H9 (cell line): ENCODE results near the gene AMIGO3. TPM values are rescaled to one million over a fixed set of nuclear protein-coding genes. Genes with fewer than 3 reads are reported as not detected.
A peak's percentile ranks its signal among the peaks of the same experiment; 100 is the strongest.

ENCODE experiments used
- DNase-seq: peaks from one replicate; pipeline ENCODE4 v3.0.0-alpha.2; 2017
- H2AFZ ChIP-seq: one replicate; pipeline ENCODE4 v1.6.1; 2013; ENCODE audit warnings: mild to moderate bottlenecking, low read length, control low read depth, moderate library complexity
- H2AK5ac ChIP-seq: 2 replicates; pipeline ENCODE4 v1.6.1; 2013; ENCODE audit warnings: low read length, control low read depth, mixed read lengths; ENCODE audit not compliant: insufficient read length
- H2BK120ac ChIP-seq: one replicate; pipeline ENCODE4 v1.6.1; 2013; ENCODE audit warnings: low read depth, mild to moderate bottlenecking, low read length, control low read depth, inconsistent platforms; ENCODE audit not compliant: poor library complexity, severe bottlenecking
- H2BK12ac ChIP-seq: 2 replicates; pipeline ENCODE4 v1.6.1; 2013; ENCODE audit warnings: low read length, control low read depth, mixed read lengths, low read depth; ENCODE audit not compliant: insufficient read length
- H2BK15ac ChIP-seq: 2 replicates; pipeline ENCODE4 v1.6.1; 2013; ENCODE audit warnings: low read depth, low read length, control low read depth
- H2BK20ac ChIP-seq: one replicate; pipeline ENCODE4 v1.6.1; 2013; ENCODE audit warnings: low read depth, mild to moderate bottlenecking, low read length, control low read depth, inconsistent platforms; ENCODE audit not compliant: poor library complexity, severe bottlenecking
- H2BK5ac ChIP-seq: 2 replicates; pipeline ENCODE4 v1.6.1; 2013; ENCODE audit warnings: low read length, control low read depth, mixed read lengths; ENCODE audit not compliant: insufficient read length
- H3K14ac ChIP-seq: 2 replicates; pipeline ENCODE4 v1.6.1; 2013; ENCODE audit warnings: low read length, control low read depth; ENCODE audit not compliant: insufficient read depth
- H3K18ac ChIP-seq: 2 replicates; pipeline ENCODE4 v1.6.1; 2013; ENCODE audit warnings: low read depth, mild to moderate bottlenecking, mixed read lengths, low read length, control low read depth; ENCODE audit not compliant: insufficient read length
- H3K23ac ChIP-seq: 2 replicates; pipeline ENCODE4 v1.6.1; 2013; ENCODE audit warnings: low read length, control low read depth, mixed read lengths, low read depth; ENCODE audit not compliant: insufficient read length
- H3K23me2 ChIP-seq: 2 replicates; pipeline ENCODE4 v1.6.1; 2013; ENCODE audit warnings: low read depth, mild to moderate bottlenecking, mixed read lengths, low read length, control low read depth; ENCODE audit not compliant: insufficient read length, poor library complexity, severe bottlenecking
- H3K27ac ChIP-seq: 2 replicates; pipeline ENCODE4 v1.5.1; 2013; ENCODE audit warnings: low read length, control low read depth, mixed read lengths, low read depth; ENCODE audit not compliant: insufficient read length
- H3K27me3 ChIP-seq: 2 replicates; pipeline ENCODE4 v1.6.1; 2013; ENCODE audit warnings: low read length, control low read depth, inconsistent platforms; ENCODE audit not compliant: insufficient read depth
- H3K4ac ChIP-seq: 2 replicates; pipeline ENCODE4 v1.6.1; 2013; ENCODE audit warnings: low read depth, mild to moderate bottlenecking, control low read depth, inconsistent platforms, low read length, moderate library complexity
- H3K4me1 ChIP-seq: 2 replicates; pipeline ENCODE4 v1.6.1; 2013; ENCODE audit warnings: low read length, control low read depth, inconsistent platforms; ENCODE audit not compliant: insufficient read depth
- H3K4me2 ChIP-seq: 2 replicates; pipeline ENCODE4 v1.6.1; 2013; ENCODE audit warnings: low read length, control low read depth, mixed read lengths; ENCODE audit not compliant: insufficient read length, insufficient read depth
- H3K56ac ChIP-seq: 2 replicates; pipeline ENCODE4 v1.6.1; 2013; ENCODE audit warnings: low read depth, mild to moderate bottlenecking, mixed read lengths, low read length, control low read depth; ENCODE audit not compliant: insufficient read length
- H3K79me1 ChIP-seq: 2 replicates; pipeline ENCODE4 v1.6.1; 2013; ENCODE audit warnings: low read depth, mild to moderate bottlenecking, moderate library complexity, low read length, control low read depth, inconsistent platforms; ENCODE audit not compliant: insufficient read depth, poor library complexity, severe bottlenecking
- H3K79me2 ChIP-seq: 2 replicates; pipeline ENCODE4 v1.6.1; 2013; ENCODE audit warnings: low read length, control low read depth, inconsistent platforms; ENCODE audit not compliant: insufficient read depth
- H3K9ac ChIP-seq: 2 replicates; pipeline ENCODE4 v1.6.1; 2013; ENCODE audit warnings: low read length, control low read depth, mixed read lengths; ENCODE audit not compliant: insufficient read length; ENCODE audit errors: extremely low read depth
- H3K9me3 ChIP-seq: one replicate; pipeline ENCODE4 v1.6.1; 2013; ENCODE audit warnings: low read depth, low read length, inconsistent platforms; ENCODE audit not compliant: control insufficient read depth
- H3T11ph ChIP-seq: one replicate; pipeline ENCODE4 v1.6.1; 2013; ENCODE audit warnings: mild to moderate bottlenecking, low read length, control low read depth, inconsistent platforms
- H4K20me1 ChIP-seq: one replicate; pipeline ENCODE4 v1.6.1; 2013; ENCODE audit not compliant: control insufficient read depth, insufficient read length, insufficient read depth
- H4K5ac ChIP-seq: 2 replicates; pipeline ENCODE4 v1.6.1; 2013; ENCODE audit warnings: low read depth, mild to moderate bottlenecking, mixed read lengths, low read length, control low read depth; ENCODE audit not compliant: insufficient read length
- H4K8ac ChIP-seq: replicated peaks from 2 replicates; pipeline ENCODE4 v1.6.1; 2013; ENCODE audit warnings: low read length, control low read depth, mixed read lengths, low read depth; ENCODE audit not compliant: insufficient read length
- H4K91ac ChIP-seq: 2 replicates; pipeline ENCODE4 v1.6.1; 2013; ENCODE audit warnings: low read depth, mild to moderate bottlenecking, moderate library complexity, mixed read lengths, low read length, control low read depth; ENCODE audit not compliant: insufficient read length
- H3K27ac Mint-ChIP-seq, 3 experiments: 2 replicates in 2 of 3; 3 replicates in 1 of 3; pipeline ENCODE4 v1.8.0; 2020 to 2021; ENCODE audit warnings: mixed read lengths in 3 of 3, mild to moderate bottlenecking in 1 of 3, moderate library complexity in 1 of 3
- H3K27me3 Mint-ChIP-seq: 2 replicates; pipeline ENCODE4 v1.8.0; 2021; ENCODE audit warnings: low read depth, mild to moderate bottlenecking, moderate library complexity, mixed read lengths
- H3K36me3 Mint-ChIP-seq, 3 experiments: 2 replicates in 2 of 3; 3 replicates in 1 of 3; pipeline ENCODE4 v1.8.0; 2020 to 2021; ENCODE audit warnings: low read depth in 3 of 3, mixed read lengths in 3 of 3; ENCODE audit not compliant: insufficient read depth in 1 of 3
- H3K4me1 Mint-ChIP-seq, 2 experiments: 2 replicates each; pipeline ENCODE4 v1.8.0; 2020; ENCODE audit warnings: mixed read lengths in 2 of 2
- H3K4me3 Mint-ChIP-seq, 2 experiments: 2 replicates in 1 of 2; 3 replicates in 1 of 2; pipeline ENCODE4 v1.8.0; 2020 to 2021; ENCODE audit warnings: mild to moderate bottlenecking in 2 of 2, mixed read lengths in 2 of 2, moderate library complexity in 1 of 2
- H3K9me3 Mint-ChIP-seq, 2 experiments: 2 replicates in 1 of 2; 3 replicates in 1 of 2; pipeline ENCODE4 v1.8.0; 2020; ENCODE audit warnings: mild to moderate bottlenecking in 2 of 2, mixed read lengths in 2 of 2, moderate library complexity in 1 of 2
- WGBS: extraction: QIAGEN DNeasy Blood & Tissue Kit; methylation state at CpG from one replicate; pipeline ENCODE4 v1.1.7; 2013; ENCODE audit warnings: missing lambda C conversion rate, low lambda C conversion rate, mixed read lengths; ENCODE audit not compliant: insufficient read length; ENCODE audit errors: extremely low coverage; 5-methylcytosine and 5-hydroxymethylcytosine counted together
- total RNA-seq: library from RNA; stranded (reverse); gene quantifications from 2 replicates; pipeline ENCODE4 v1.2.1, GENCODE V29; 2021
- TF ChIP-seq, protein P1 (sequence below): fragments of 200-600 bp; sonication (generic); conservative IDR thresholded peaks from 3 replicates; pipeline ENCODE4 v1.8.0; 2021; ENCODE audit warnings: antibody characterized with exemption, mild to moderate bottlenecking

The AMIGO3 gene
- total RNA-seq, 1 experiment from 2014 or later: 3.8 TPM

GRCh38 chr3:49732597-49732996, 13.1 kb upstream of the AMIGO3 start:
- Histone ChIP-seq H4K5ac (no peak overlapping the region), H2BK5ac (no peak overlapping the region), H3K79me2 (0 out of 2 replicates have a peak, but pooled peaks cover 2% of the 10 kb centered on the region), H2AK5ac (no peak overlapping the region), H4K91ac (no peak overlapping the region), H3K23me2 (no peaks in the 10 kb centered on the region), H3K9ac (no peak overlapping the region), H2BK15ac (no peak overlapping the region), H3K4me1 (no peaks in the 10 kb centered on the region), H3K27me3 (no peaks in the 10 kb centered on the region; the same call in 1 of the 2 replicates), H3K4ac (no peak overlapping the region), H3K18ac (no peak overlapping the region), H2BK20ac (no peak overlapping the region), H4K8ac (no peak overlapping the region), H3K56ac (no peak overlapping the region), H3K4me2 (no peak overlapping the region), H3K23ac (no peak overlapping the region), H2BK120ac (no peak overlapping the region), H4K20me1 (no peaks in the 10 kb centered on the region), H3K79me1 (no peaks in the 10 kb centered on the region), H3K14ac (no peak overlapping the region), H2BK12ac (no peak overlapping the region), H3T11ph (no peak overlapping the region), H2AFZ (no peak overlapping the region), H3K9me3 (no peaks in the 10 kb centered on the region), H3K27ac (no peak overlapping the region)
- TF ChIP-seq, protein P1, sequence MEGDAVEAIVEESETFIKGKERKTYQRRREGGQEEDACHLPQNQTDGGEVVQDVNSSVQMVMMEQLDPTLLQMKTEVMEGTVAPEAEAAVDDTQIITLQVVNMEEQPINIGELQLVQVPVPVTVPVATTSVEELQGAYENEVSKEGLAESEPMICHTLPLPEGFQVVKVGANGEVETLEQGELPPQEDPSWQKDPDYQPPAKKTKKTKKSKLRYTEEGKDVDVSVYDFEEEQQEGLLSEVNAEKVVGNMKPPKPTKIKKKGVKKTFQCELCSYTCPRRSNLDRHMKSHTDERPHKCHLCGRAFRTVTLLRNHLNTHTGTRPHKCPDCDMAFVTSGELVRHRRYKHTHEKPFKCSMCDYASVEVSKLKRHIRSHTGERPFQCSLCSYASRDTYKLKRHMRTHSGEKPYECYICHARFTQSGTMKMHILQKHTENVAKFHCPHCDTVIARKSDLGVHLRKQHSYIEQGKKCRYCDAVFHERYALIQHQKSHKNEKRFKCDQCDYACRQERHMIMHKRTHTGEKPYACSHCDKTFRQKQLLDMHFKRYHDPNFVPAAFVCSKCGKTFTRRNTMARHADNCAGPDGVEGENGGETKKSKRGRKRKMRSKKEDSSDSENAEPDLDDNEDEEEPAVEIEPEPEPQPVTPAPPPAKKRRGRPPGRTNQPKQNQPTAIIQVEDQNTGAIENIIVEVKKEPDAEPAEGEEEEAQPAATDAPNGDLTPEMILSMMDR: no peak
- Mint-ChIP-seq H3K9me3 (no peaks in the 10 kb centered on the region; a peak in 1 of 5 replicates), H3K4me1 (no peaks in the 10 kb centered on the region), H3K36me3 (peaks cover 17 to 59% (median 57%) of the 10 kb centered on the region in 3 experiments; a peak in 6 of 7 replicates), H3K27ac (peak overlapping the region in 1 of 3 experiments; percentile 60; a peak in 1 of 7 replicates), H3K27me3 (no peaks in the 10 kb centered on the region), H3K4me3 (no peak overlapping the region)
- DNase-seq: no peak
- no CpG with 5 or more reads among the region's 11 CpGs for WGBS
